Uterus (tissue), 4 donors: ENCODE measurements around the gene INTS11. TPM values are rescaled to one million over a fixed set of nuclear protein-coding genes. Genes with fewer than 3 reads are reported as not detected.

ENCODE experiments used
- DNase-seq, 2 donors: peaks; one replicate each; pipeline ENCODE4 v3.0.0-alpha.2; 2019 to 2020
- H3K27ac ChIP-seq, 2 donors: fragments of 200-600 bp; sonication (generic); 1 replicate in 1 of 2; 2 replicates in 1 of 2; pipeline ENCODE4 v1.5.1; 2016 to 2018
- H3K27me3 ChIP-seq, 2 donors: fragments of 200-600 bp; sonication (generic); one replicate each; pipeline ENCODE4 v1.5.1; 2018 to 2019; ENCODE audit warnings: control low read depth in 1 of 2
- H3K36me3 ChIP-seq, 2 donors: fragments of 200-600 bp; sonication (generic); one replicate each; pipeline ENCODE4 v1.5.1; 2019; ENCODE audit warnings: control low read depth in 1 of 2
- H3K4me1 ChIP-seq, 2 donors: fragments of 200-600 bp; sonication (generic); one replicate each; pipeline ENCODE4 v1.5.1; 2018 to 2019; ENCODE audit warnings: control low read depth in 1 of 2
- H3K4me3 ChIP-seq, 2 donors: fragments of 200-600 bp; sonication (generic); 1 replicate in 1 of 2; 2 replicates in 1 of 2; pipeline ENCODE4 v1.5.1; 2018 to 2019; ENCODE audit warnings: mild to moderate bottlenecking in 1 of 2
- H3K9me3 ChIP-seq, 2 donors: fragments of 200-600 bp; sonication (generic); one replicate each; pipeline ENCODE4 v1.5.1; 2019; ENCODE audit warnings: control low read depth in 1 of 2
- POLR2A ChIP-seq, 2 donors: fragments of 450-650 bp; IDR thresholded peaks; one replicate each; pipeline ENCODE4 v1.6.1; 2016; ENCODE audit warnings: antibody characterized with exemption in 2 of 2, mild to moderate bottlenecking in 1 of 2, moderate library complexity in 1 of 2
- intact Hi-C: fragments of 100-400 bp; cut with DNase I; formaldehyde crosslinking; loops from one replicate; pipeline ENCODE4 v1.15.1; 2023; ENCODE audit warnings: low total_unique reads
- total RNA-seq, 4 donors: library from RNA; depleted of rRNA in 3 of 4; stranded (reverse); fragments of >200 nt in 3 of 4; gene quantifications; one replicate each; pipeline versions ENCODE4 v1.1.0 to v1.2.4, GENCODE V29; 2014 to 2023
- TF ChIP-seq, protein P1 (sequence below), 4 experiments: fragments of 200-600 bp in 2 of 4; fragments of 450-650 bp in 2 of 4; sonication (generic) in 2 of 4; IDR thresholded peaks; one replicate each; pipeline ENCODE4 v1.5.1; 2016 to 2019; ENCODE audit warnings: antibody characterized with exemption in 4 of 4, mild to moderate bottlenecking in 2 of 4, moderate library complexity in 1 of 4
- donor health status: DM: yes; HTN: yes; CAD: no.

INTS11 gene
- total RNA-seq, 4 donors from 2014 or later: 45.6 to 277 (median 130) TPM

DNA sequence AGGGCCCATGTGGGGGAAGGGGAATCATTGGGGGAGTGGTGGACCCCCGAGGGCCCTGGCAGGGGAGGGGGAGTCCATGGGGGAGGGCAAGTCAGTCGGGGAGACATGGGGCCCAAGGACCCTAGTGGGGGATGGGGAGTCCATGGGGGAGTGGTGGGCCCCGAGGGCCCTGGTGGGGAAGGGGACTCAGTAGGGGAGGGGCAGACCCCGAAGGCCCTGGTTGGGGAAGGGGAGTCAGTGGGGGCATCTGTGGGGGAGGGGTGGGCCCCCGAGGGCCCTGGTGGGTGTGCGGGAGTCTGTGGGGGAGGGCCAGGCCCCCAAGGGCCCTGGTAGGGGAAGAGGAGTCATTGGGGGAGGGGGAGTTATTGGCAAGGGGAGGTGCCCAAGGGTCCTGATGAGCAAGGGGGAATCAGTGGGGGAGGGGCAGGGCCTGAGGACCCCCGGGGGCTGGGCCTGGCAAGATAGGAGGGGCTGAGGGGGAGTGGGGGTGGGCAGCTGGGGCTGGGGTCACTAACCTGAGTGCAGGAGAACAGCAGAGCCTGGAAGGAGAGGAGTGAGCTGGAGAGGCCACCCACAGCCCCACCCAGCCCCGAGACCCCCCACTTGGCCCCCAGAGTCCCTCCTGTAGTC is 31.8 kb upstream of the INTS11 start:
- DNase-seq: no peak
- no peaks in the 10 kb centered on the region for H3K36me3 ChIP-seq
- no peaks in the 10 kb centered on the region for H3K9me3 ChIP-seq
- intact Hi-C loops: loop anchor here (10.0 kb wide), 1 partner anchor 51 kb away; the partner anchor contains the start of genes ACAP3 and PUSL1
- peak overlapping the region; percentile 68 to 70 for H3K4me3 ChIP-seq
- peaks cover 5 to 24% of the 10 kb centered on the region in 2 donors for H3K4me1 ChIP-seq
- H3K27me3 ChIP-seq: no peaks in the 10 kb centered on the region
- H3K27ac ChIP-seq: peak overlapping the region; percentile 96
- TF ChIP-seq, protein P1, sequence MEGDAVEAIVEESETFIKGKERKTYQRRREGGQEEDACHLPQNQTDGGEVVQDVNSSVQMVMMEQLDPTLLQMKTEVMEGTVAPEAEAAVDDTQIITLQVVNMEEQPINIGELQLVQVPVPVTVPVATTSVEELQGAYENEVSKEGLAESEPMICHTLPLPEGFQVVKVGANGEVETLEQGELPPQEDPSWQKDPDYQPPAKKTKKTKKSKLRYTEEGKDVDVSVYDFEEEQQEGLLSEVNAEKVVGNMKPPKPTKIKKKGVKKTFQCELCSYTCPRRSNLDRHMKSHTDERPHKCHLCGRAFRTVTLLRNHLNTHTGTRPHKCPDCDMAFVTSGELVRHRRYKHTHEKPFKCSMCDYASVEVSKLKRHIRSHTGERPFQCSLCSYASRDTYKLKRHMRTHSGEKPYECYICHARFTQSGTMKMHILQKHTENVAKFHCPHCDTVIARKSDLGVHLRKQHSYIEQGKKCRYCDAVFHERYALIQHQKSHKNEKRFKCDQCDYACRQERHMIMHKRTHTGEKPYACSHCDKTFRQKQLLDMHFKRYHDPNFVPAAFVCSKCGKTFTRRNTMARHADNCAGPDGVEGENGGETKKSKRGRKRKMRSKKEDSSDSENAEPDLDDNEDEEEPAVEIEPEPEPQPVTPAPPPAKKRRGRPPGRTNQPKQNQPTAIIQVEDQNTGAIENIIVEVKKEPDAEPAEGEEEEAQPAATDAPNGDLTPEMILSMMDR (IDR thresholded peaks at IDR 0.05): no peak

GRCh38 chr1:1355416-1355815 is 31.0 kb upstream of the INTS11 start:
- no peak for DNase-seq
- Histone ChIP-seq H3K27me3 (no peaks in the 10 kb centered on the region), H3K4me1 (peaks cover 5 to 24% of the 10 kb centered on the region in 2 donors), H3K36me3 (no peaks in the 10 kb centered on the region), H3K4me3 (peak overlapping the region in 1 of 2 donors; percentile 35), H3K9me3 (no peaks in the 10 kb centered on the region), H3K27ac (peak overlapping the region; percentile 96)
- no peak for TF ChIP-seq POLR2A (IDR thresholded peaks at IDR 0.05)
- TF ChIP-seq, protein P1 (IDR thresholded peaks at IDR 0.05): no peak
- intact Hi-C loops: loop anchor here (10.0 kb wide), 1 partner anchor 51 kb away; the partner anchor contains the start of genes ACAP3 and PUSL1

DNA sequence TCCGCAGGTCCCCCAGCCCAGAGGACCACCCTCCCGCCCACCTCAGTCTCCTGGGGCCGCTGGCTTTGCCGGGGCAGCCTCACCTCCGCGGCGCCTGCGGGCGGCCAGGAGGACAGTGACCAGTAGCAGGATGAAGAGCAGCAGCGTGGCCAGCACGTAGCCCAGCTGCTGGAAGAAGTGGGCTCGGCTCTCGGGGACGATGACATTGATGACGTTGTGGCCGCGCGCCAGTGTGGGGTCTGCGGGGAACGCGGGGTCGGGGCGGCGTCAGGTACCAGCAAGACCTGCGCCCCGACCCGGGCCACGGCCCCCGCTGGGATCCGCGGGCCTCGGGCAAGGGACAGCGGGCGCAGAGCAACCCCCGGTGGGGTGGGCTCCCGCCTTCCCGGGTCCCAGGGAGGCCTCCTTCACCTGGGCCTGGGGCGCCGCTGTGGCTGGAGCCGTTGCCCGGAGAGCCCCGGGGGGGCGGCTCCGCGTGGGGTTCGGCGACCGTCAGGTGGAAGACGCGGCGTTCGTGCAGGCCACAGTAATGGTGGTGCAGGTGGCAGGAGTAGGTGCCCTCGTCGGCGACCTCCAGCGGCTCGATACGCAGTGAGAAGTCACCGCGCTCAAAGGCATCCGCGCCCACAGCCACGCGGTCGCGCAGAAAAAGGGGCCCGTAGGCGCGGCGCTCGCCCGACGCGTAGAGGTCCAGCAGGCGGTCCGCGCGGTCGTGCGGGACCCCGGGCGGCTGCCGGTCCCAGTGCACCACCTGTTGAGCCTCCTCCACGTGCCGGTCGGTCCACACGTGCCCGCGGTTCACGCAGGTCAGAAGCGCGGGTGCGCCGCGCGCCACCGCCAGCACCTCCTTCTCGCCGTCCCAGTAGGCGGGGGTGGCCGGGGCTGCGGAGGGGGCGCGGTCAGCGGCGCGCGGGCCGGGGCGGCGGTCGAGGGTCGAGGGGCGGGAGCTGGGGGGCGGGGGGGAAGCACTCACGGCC is 30.1 kb upstream of the INTS11 start:
- peak overlapping the region; percentile 64 to 96 for H3K27ac ChIP-seq
- H3K4me1 ChIP-seq: peaks cover 5 to 24% of the 10 kb centered on the region in 2 donors
- TF ChIP-seq, protein P1 (IDR thresholded peaks at IDR 0.05): no peak
- TF ChIP-seq POLR2A (IDR thresholded peaks at IDR 0.05): no peak
- no peaks in the 10 kb centered on the region for H3K9me3 ChIP-seq
- no peak for DNase-seq
- H3K27me3 ChIP-seq: no peaks in the 10 kb centered on the region
- H3K4me3 ChIP-seq: no peak overlapping the region
- intact Hi-C loops: loop anchor here (10.0 kb wide), 1 partner anchor 50 kb away; the partner anchor contains the start of genes ACAP3 and PUSL1
- no peaks in the 10 kb centered on the region for H3K36me3 ChIP-seq

DNA sequence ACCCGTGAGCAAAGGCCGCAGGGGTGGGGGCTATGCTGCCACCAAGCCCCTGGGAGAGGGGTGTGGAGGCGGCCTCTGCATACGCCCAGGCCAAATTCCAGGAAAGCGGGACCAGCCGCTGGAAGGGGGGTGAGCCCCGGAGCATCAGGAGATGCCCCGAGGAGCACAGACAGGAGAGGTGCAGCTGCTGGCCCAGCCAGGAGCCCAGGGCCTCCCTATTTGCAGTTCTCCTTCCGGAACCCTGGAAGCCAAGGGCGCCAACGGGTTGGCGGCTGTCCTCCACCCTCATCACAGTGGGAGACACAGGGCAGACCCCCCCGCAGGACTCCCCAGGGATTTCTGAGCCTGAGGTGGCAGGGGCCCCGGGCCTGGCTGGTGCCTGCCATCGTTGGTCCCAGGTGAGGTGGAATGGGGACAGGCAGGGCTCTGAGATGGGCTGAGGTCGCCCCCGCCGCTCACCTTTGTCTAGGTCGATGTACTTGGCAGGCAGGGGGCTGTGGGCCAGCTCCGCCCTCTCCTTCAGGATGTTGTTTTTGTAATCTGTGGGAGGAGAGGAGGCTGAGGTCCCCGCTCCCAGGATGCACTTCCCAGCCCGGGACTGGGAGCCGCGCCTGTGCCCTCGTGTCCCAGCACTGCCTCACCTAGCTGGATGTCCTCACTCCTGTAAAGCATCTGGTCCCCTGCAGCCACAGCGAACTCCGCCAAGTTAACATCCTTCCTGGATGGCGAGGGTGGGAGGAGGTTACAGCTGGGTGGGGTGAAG is 29.1 kb upstream of the INTS11 start:
- no peak overlapping the region for H3K4me3 ChIP-seq
- no peaks in the 10 kb centered on the region for H3K27me3 ChIP-seq
- peak overlapping the region; percentile 64 to 96 for H3K27ac ChIP-seq
- intact Hi-C loops: loop anchor here (10.0 kb wide), 1 partner anchor 49 kb away; the partner anchor contains the start of genes ACAP3 and PUSL1
- no peak for TF ChIP-seq POLR2A (IDR thresholded peaks at IDR 0.05)
- TF ChIP-seq, protein P1 (IDR thresholded peaks at IDR 0.05): no peak
- no peaks in the 10 kb centered on the region for H3K9me3 ChIP-seq
- H3K4me1 ChIP-seq: peaks cover 5 to 25% of the 10 kb centered on the region in 2 donors
- H3K36me3 ChIP-seq: no peaks in the 10 kb centered on the region
- no peak for DNase-seq
